ENCODE results near the gene PRSS56. TPM values are rescaled to one million over a fixed set of nuclear protein-coding genes. Genes with fewer than 3 reads are reported as not detected.

PRSS56 gene
- total RNA-seq, 1 donor from 2014 or later: not detected

DNA sequence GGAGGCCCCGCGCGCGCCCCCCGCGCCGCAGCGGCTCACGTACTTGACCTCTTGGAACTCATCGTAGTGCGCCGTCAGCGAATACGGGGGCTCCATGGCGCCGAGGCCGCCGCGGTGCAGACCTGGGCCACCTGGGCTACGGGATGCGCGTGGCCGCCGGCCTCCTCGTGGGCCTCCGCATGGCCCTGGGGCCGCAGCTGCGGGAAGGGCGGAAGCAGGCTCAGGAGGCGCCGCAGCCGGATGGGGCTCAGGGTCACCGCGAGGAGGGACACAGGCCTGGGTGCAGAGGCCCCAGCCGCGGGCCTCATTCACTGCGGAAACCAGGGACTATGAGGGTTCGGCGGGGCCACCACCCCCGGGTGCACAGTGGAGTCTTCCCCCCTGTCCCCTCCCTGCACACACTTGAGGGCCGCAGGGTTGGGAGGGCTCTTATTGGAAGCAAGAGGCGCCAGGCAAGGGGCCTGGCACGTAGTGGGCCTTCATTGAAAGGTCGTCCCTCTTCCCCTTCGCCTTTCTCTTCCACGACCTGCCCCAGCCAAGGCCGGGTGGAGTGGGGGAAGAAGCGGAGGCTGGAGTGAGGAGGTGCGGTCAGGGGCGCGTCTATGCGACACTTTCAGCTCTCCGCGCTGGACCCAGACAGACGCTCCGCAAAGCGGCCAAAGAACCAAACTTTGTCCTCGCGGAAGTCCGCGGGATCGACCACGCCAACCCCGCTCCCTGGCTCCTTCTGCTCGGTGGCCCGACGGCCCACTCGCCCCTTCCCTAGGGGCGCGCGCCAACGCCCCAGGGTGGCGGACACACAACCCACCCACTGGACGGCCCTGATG, 33.4 kb upstream of the PRSS56 start:
- ATAC-seq: no peak

DNA sequence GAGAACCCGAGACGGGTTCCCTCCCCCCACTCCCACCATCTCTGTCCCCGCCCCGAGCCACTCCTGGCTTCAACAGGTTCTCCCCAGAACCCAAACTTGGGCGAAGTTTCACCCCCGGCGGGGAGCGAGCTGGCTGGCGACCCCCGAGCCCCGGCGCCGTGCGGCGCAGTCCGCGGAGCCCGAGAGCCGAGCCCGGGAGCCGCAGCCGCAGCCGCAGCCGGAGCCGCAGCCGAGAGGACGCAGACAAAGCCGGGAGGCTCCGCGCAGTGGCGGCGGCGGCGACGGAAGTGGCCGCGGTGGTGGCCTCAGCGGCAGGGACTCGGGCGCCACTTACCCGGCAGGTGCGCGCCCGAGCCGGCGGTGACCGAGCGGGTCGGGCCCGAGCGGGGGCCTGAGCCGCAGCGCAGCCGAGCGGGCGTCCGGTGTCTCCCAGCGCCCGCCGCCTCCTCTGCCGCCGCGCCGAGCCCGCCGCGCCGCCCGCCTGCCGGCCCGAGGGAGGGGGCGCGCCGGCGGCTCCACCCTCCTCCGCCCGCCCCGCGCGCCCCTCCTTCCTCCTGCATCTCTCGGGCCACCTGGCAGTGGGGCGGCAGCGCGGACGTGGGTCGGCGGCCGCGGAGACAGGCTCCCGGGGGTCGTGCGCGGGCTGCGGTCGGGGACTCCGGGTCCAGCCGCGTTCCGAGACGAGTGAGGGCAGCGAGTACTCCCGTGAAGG, 32.6 kb upstream of the PRSS56 start, which contains the start of gene ECEL1:
ECEL1 (minus strand) TSS at position 450 of the 712 bp plus-strand sequence. CDS start 1,181 bp downstream, outside the sequence.
- ATAC-seq: no peak

DNA sequence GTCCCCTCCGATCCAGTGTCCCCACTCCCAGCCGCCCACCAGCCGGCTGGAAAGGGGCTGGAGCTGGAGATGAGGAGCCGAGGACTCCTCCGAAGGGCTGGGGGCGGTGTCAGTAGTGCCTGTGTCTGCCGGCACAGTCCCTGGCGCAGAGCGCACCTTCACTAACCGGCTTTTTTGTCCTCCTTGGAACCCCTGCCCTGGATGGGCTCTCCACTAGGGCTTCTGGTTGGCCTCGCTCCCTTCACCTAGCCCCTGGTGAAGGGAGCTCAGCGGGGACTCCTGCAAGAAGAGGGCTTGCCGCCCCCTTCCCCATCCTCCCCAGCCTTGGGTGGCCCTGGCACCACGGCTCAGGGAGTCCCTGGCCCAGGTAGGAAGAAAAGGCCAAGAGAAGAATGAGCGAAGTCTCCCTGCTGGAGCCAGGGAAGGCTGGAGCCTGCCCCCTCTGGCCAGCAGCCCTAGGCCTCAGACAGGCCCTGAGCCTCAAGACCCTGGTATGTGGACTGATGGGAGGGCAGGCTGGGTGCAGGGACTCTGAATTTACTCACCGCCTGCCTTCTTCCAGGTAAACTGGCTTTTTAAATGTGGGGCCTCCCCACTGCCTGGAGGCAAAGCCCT, 32.0 kb upstream of the PRSS56 start:
- ATAC-seq: no peak

DNA sequence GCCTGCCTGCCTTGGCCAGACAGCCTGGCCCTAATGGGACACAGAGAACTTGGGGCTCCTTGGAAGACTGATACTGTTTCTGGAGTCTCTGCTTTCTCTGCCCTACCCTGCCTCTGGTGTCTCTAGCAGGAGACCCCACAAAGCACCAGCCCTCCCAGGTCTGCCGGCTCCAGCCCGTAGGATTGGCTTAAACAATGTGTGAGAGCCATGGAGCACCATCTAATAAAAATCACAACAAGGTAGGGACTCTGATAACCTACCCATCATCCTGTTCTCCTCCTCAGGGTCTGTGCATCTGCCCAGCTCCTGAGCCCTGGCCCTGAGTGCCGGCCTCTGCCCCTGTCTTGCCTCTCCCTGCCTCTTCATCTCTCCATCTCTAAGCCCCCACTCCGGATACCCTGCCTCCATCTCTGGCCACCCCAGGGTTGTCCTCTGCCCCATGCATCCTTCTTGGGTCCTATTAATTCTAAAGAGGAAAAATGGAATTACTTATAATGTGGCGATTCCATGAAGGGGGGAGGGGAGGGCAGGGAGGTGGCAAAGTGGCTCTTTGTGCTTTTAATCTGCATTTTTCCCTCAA, 31.4 kb upstream of the PRSS56 start:
- ATAC-seq: no peak

DNA sequence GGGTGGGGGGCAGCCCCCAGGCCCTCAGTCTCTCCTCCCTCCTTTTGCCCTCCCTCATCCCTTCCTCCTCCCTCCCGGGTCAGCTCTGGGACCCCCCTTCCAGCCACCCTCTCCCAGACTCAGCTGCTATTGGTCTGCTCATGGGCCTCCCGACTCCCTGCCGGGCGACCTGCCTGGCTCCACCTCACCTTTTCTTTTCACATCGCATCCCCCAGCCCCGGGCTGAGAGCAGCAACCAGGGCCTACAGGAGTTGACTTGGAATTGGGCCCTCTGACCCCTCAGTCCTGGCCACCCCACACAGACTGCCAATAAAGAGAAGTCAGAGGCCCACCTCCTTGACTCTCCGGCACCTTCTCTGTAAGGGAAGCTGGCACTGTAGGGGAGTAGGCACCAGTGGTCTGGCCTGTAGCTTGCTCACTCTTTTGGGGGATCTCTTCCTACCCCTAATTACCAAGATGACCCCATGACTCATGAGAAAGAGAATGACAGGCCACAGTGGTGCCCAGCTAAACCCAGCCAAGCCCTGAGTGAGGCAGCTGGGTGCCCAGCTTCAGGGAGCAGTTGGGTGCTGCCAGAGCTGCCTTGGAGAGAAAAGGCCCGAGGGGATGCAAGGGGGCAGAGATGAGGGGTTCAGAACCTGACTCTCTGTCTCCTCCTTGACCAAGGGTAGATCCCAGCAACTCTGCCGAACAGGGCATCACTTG, 30.5 kb upstream of the PRSS56 start:
- ATAC-seq: no peak

DNA sequence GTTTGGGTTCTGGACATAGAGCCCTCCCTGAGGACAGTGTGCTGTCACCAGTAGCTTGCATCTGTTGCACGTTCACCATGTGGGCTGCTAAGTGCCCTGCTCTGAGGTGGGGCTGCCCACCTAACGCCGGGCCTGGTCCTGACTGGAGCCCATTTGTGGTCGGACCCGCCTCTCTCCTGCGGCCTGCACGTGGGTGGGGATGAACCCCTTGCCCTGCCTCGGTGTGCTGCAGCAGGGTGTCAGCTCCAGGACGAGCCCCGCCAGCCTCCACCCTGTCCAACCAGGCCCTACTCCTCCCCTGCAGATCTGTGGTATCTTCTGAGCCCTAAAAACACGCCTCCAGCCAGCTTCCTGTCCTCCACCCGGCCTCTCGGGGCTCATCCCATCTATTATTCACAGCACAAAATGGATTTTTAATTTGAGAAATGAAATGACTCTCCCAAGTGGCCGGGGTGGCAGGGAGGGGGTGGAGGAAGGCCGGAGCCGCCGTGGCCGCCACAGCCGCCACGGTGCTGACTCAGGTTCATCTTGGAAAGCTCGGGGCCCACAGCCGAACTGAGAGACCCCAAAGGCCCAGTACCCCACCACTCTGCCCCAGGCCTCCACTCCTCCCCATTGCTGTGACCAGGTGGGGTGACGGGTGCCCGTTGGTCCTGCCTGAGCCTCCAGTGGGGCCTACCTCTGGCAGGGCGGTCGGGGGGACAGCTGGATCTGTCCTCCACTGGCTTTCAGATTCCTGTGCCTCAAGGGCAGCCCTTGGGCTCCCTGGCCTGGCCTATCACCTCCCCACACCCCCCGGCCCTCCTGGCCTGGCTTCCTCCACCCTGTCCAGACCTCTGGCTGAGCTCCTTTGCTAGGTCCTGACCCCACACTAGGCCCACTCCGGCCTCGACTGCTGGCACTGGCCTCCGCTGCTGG, 29.7 kb upstream of the PRSS56 start:
- ATAC-seq: no peak

DNA sequence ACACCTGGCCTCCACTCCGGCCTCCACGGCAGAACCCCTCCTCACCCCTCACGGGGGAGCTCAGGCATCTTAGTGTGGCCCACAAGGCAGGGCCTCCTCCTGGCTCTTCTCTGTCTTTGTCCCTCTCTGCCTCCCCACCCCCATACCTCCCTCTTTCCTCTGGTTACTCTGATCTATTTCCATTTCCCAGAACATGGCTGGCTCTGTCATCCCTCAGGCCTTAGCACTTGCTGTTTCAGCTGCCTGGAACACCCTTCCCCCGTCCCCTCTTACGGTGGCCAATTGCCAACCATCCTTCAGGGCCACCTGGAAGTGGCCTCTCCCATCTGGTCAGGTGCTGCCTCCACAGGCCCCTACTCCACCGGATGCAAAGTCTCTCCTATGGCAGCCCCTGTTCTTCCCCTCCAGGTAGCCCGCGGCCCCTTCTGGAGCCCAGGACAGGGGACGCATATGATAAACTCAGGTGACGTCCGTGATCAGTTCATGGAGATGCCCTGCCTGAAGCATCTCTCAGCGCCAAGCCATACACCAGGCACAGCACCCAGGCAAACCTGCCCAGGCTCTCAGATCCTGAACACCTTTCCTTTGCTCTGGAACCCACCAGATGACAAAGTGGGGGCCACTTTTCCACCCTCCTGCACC, 28.9 kb upstream of the PRSS56 start:
- no peak for ATAC-seq

DNA sequence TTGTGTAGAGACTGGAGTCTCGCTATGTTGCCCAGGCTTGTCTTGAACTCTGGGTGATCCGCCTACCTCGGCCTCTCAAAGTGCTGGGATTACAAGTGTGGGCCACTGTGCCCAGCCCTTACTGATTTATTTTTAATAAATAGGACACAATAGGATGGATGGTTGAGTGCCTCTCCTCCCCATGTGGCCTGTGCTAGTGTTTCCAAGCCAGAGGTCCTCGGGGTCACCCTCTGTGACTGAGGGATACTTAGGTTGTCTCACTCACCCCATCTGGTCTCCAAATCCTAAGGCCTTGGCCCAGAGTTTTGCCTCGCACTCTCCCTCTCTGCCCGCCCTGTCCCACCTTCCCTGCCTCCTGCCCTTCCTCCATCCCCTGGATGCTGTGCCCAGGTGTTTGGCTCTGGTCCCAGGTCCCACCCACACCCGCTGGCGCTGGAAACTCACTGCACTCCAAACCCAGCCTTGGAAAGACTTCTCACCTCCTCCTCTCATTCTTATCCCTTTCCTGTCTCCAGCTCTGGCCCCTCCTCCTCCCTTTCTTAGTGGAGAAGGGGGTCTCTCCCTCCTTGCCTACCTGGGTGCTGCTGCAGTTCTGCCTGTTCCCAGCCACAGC, 27.8 kb upstream of the PRSS56 start:
- ATAC-seq: no peak

DNA sequence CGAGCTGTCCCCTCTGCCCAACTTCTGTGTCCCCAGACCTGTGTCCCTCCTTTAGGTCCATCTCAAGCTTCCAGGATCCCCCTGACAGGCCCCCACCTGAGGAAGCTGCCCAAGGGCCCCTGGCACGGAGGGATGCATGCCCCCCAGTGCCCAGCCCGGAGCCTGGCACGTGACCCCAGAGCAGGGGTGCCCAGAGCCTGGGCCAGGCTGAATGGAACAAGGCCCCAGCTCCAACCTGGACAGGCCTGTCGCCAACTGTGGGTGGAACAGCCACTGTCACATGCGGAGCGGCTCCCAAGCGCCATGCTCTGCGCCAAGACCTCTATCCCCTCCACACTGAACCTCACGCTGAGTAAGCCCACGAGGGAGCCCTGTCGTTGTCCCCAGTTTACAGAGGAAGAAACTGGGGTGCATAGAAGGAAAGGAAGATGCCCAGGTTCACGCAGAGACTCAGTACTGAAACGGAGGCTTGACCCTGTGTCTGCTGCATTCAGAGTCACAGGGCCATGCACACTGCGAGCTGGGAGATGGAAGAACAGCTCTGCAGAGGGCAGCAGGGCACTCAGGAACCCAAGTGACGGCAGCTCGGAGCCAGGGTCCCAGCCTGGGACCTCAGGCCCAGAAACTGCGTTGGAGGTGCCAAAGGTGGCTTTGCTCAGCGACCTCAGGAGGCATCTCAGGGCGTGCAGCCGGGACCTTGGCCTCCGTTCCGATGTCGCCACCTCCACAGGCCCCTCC, 27.1 kb upstream of the PRSS56 start:
- no peak for ATAC-seq

DNA sequence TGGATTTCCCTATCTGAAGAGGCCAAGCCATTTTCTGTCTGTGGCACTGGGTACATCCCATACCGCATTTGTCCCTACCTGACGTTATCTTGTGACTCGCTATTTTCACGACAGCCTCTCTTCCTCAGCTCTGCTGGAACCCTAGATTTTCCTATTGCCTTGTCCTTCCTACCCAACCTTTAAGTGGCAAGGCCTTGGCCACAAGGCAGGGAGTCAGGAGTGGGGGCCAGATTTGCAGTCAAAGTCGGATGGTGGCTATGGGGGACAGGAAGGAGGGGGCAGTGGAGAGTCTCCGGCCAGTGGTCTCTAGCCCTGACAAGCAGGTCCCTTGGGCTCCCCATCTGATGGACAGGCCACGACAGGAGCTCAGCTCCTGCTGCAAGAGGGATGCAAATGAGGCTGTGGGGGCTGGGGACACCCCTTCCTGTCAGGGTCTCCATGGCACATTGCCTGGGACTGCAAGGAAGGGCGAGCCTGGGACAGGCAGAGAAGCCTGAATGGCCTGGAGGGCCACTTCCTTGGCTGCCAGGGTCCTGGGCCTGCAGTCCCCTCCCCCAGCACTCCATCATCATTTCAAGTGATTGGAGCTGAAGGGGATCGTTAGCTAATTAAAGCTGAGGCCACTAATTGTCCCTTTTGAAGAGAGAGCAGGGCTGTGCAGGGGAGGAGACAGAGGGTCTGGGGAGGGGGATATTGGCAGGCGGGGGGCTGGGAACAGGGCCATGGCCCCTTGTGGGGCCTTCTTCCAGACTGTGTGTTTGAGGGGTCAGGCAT, 26.3 kb upstream of the PRSS56 start:
- ATAC-seq: no peak

DNA sequence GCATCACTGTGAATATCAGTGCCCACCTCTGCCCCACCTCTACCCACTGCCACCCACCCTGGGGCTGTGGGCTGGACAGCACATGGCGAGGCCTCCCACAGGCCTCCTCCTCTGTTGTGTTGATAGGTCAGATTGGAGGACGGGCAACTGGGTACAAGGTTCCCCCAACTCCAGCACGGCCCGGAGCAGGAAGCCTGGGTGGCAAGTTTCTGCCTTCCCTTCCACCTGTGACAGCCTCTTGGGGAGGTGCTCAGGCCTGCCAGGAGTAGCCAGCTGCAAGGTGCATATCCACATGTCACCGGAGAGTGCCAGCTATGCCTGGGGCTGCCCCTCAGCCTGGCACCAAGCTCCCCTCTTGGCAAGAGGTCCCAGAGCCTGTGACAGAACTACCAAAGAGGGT, 25.6 kb upstream of the PRSS56 start:
- ATAC-seq: no peak

DNA sequence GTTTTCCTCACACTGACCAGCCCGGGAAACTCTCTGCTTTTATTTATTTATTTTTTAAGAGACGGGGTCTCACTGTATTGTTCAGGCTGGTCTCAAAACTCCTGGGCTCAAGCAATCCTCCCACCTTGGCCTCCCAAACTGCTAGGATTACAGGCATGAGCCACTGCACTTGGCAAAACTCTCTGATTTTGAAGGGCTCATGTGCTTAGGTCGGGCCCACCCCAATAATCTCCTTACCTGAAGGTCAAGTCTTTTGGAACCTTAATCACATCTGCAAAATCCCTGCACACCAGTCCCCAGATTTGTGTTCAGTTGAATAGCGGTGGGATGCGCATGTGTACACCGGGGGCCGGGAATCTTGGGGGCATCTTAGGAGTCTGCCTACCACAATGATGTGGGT, 24.9 kb upstream of the PRSS56 start:
- no peak for ATAC-seq

DNA sequence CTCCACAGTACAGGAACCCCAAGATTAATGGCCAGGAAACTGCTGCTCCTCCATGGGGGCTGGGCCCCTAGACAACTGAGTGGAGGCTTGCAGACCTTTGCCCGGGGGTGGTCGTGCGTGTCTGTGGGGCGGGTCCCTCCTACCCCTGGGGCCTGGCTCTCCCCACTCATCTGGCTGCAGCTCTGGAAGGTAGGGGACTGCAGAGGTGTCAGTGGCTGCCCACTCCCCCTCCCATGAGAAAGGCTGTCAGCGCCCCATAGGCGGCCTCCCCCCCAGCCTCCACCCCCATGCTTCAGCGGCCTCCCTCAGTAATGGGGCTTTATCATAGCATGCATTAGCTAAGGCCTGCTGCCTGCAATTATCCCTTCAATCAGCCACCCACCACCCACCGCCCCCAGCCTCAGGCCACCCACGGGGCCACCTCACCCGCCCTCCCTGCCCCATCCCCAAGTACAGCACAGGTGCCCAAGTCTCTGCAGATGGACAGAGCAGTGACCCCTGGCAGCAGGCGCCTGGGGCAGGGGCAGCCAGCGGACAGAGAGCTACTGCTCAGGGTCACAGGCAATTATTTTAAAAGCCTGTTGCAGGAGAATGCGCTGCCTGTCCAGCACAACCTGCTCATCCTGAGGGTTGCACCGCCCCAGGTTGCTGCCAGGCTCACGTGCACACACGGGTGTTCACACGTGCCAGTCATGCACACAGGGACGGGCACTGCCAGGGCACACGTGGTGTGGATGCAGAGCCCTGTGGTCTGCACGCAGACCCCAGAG, 23.5 kb upstream of the PRSS56 start:
- no peak for ATAC-seq

DNA sequence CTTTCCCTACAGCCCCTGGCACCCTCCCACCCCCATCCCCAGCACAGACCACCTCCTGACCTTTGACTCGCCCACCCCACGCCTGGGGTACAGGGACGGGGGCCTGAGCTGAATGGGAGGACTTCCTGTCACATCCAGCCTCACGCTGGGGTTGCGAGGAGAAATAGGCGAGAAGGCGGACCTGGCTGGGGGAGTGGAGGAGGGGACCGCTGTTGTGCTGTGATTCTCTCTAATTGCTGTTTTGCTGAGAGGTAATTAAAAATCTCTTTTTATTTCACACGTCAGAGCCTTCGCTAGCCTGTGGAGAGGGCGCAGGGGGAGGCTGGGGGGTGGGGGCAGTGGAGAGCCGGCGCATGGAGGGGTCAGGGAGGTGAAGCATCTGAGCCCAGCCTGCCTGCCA, 22.8 kb upstream of the PRSS56 start:
- ATAC-seq: no peak

DNA sequence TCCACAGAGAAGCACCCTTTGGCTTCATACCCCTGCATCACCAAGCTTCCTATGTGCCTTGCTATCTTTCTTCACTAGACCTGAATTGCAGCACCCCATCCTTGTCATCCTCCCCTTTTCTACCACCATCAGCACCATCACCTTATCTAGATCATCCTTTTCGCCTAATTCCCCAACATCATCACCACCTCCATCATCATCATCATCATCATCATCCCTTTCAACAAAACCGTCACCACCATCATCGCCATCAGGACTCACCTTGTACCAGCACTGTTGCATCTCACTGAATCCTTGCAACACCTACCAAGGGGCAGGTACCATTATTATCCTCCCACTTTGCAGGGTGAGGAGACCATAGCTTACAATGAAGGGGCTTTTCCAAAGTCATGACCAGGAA, 21.7 kb upstream of the PRSS56 start:
- ATAC-seq: no peak

DNA sequence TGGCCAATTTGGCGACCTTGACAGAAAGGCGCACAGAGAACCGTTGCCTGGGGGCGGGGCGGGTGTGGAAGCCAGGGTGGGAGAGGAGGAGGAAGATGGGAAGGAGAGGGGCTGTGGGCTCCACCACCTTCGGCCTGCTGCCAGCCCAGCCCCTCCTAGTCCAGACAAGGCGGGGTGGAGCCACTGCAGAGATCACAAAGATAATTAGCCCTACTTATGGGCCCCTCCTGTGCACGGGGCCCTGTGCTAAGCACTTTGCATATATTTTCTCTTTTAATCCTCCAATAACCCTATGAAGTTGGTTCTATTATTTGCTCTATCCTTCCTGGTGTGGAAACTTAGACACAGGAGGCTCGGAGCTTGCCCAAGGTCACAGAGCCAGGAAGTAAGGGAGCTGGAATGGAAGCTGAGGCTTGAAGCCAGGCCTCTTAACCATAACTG, 18.8 kb upstream of the PRSS56 start:
- ATAC-seq: no peak

DNA sequence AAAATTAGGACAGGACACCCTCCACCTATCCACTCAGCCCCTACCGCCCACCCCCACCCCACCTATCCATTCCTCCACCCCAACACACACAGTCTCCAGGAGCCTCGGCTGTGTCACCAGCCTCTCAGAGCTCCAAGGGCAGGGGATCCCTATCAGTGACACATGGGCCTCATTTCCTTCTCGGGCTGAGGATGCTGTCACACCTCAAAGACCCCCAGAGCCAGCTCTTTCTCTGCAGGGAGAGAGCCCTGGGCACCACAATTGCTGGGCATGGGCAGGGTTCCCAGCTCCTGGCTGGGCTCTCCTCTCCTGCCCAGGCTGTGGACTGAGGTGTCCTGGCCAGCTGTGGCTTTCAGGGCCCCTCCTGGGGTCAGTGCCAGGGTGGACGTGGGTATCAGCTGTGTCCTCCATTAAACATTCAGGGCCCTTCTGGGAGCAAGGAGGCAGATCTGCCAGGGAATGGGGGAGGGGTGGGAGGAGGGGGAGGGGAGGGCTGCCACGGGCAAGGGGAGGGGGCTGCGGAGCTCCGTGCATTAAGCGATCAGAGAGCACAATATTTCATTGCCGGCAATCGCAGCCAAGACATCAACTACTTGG, 18.3 kb upstream of the PRSS56 start:
- no peak for ATAC-seq

DNA sequence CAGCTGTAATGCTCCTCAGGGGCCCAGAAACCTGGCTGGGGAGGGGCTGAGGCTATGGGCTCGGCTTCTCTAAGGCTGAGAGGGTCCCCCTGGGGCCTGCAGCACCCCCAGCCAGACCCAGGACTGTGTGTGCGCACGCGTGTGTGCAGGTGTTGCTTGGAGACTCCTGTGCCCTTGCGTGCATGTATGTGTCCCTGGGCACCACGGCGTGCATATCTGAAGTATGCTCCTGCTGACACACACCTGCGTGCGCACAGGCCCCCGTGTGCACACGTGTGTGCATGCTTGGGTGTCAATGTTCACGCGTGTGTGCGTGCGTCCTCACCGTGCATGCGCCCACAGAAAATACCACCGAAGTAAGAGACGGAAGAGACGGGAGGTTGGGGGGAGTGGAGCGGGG, 17.7 kb upstream of the PRSS56 start:
- ATAC-seq: peak; percentile 9

Data from esophagus mucosa (tissue), 1 donor.